ENCODE measurements around the gene BATF.

- TF ChIP-seq FOXK2 (IDR thresholded peaks at IDR 0.05), result no peak
- no peak for TF ChIP-seq SUZ12 (IDR thresholded peaks at IDR 0.05)
- TF ChIP-seq PKNOX1 (IDR thresholded peaks at IDR 0.05), result no peak
- TF ChIP-seq TARDBP (IDR thresholded peaks at IDR 0.05), result no peak
- no peak for TF ChIP-seq SP1 (IDR thresholded peaks at IDR 0.05)
- TF ChIP-seq CTBP1 (IDR thresholded peaks at IDR 0.05; ENCODE audit: borderline replicate concordance), result no peak
- no peak for TF ChIP-seq HDGF (IDR thresholded peaks at IDR 0.05; ENCODE audit: borderline replicate concordance)
- no peak for TF ChIP-seq FOXA1 (IDR thresholded peaks at IDR 0.05)
- TF ChIP-seq NFRKB (IDR thresholded peaks at IDR 0.05), result no peak
Observed at GRCh38 chr14:75549169-75549568, 26.9 kb downstream of the BATF start.

All from HEK293T (cell line).